ENCODE results near the gene ADGRV1. TPM values are rescaled to one million over a fixed set of nuclear protein-coding genes. Genes with fewer than 3 reads are reported as not detected.

ADGRV1 gene
- total RNA-seq, 1 experiment from 2014 or later, result 64.8 TPM

DNA sequence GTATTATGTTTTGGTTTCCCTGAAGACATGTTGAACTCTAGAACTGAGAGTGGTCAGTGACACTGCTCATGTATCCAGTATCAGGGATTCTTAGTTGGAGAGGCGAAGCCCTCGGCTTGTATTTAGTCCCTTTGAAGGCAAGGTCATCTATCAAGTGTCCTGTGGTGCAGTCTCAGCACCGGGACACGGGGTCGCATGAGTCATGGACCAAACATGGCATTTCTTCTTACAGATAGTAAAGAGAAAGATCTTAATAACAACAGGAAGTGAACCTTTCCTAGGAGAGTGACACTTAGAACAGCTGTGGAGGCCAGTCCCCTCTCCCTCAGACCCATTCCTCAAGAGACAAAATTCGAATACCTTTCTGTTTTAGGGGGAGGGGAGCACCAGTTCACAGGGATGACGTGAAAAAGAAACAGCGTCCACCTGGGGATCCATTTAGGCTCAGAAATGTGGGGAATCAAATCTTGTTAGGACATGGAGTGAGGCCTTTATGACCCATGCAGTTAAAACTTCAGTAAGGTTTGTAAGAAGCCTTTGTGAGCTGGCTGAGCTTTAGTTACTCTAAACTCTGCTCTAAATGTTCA lies 86.5 kb downstream of the ADGRV1 start:
- DNase-seq, result peak; percentile 79
- Histone ChIP-seq H4K20me1 (ENCODE audit: control insufficient read depth, insufficient read depth, insufficient read length) (no peaks in the 10 kb centered on the region), H3K18ac (ENCODE audit: insufficient read length, low read depth, low read length) (no peak overlapping the region), H3K23ac (ENCODE audit: insufficient read length, low read depth, low read length) (no peak overlapping the region), H3K4me2 (ENCODE audit: insufficient read depth, insufficient read length, low read length) (no peak overlapping the region), H3K79me1 (ENCODE audit: insufficient read depth, low read depth, low read length, poor library complexity, severe bottlenecking) (no peaks in the 10 kb centered on the region), H3K9me3 (ENCODE audit: control insufficient read depth, low read depth, low read length) (no peaks in the 10 kb centered on the region), H3K9ac (ENCODE audit: extremely low read depth, insufficient read length, low read length) (no peak overlapping the region), H2BK120ac (ENCODE audit: low read depth, low read length, poor library complexity, severe bottlenecking) (no peak overlapping the region), H4K91ac (ENCODE audit: insufficient read length, low read depth, low read length) (no peak overlapping the region), H3K56ac (ENCODE audit: insufficient read length, low read depth, low read length) (no peak overlapping the region), H2BK5ac (ENCODE audit: insufficient read length, low read length) (no peak overlapping the region), H3T11ph (ENCODE audit: low read length) (no peak overlapping the region), H2BK20ac (ENCODE audit: low read depth, low read length, poor library complexity, severe bottlenecking) (no peak overlapping the region), H3K27me3 (ENCODE audit: insufficient read depth, low read length) (no peaks in the 10 kb centered on the region), H2AFZ (ENCODE audit: low read length) (no peak overlapping the region), H2AK5ac (ENCODE audit: insufficient read length, low read length) (no peak overlapping the region), H3K4me1 (ENCODE audit: insufficient read depth, low read length) (peaks cover 3% of the 10 kb centered on the region; the same call in 1 of the 2 replicates), H2BK12ac (ENCODE audit: insufficient read length, low read depth, low read length) (no peak overlapping the region), H4K8ac (replicated peaks; ENCODE audit: insufficient read length, low read depth, low read length) (no peak overlapping the region), H3K14ac (ENCODE audit: insufficient read depth, low read length) (no peak overlapping the region), H3K23me2 (ENCODE audit: insufficient read length, low read depth, low read length, poor library complexity, severe bottlenecking) (no peaks in the 10 kb centered on the region), H3K79me2 (ENCODE audit: insufficient read depth, low read length) (no peaks in the 10 kb centered on the region), H3K4ac (ENCODE audit: low read depth, low read length) (no peak overlapping the region), H3K27ac (ENCODE audit: insufficient read length, low read depth, low read length) (no peak overlapping the region), H4K5ac (ENCODE audit: insufficient read length, low read depth, low read length) (no peak overlapping the region), H2BK15ac (ENCODE audit: low read depth, low read length) (no peak overlapping the region)
- peaks cover 14 to 36% (median 33%) of the 10 kb centered on the region in 3 experiments for H3K36me3 Mint-ChIP-seq (ENCODE audit: insufficient read depth in 1 of 3, low read depth in 3 of 3)
- TF ChIP-seq, protein P1, sequence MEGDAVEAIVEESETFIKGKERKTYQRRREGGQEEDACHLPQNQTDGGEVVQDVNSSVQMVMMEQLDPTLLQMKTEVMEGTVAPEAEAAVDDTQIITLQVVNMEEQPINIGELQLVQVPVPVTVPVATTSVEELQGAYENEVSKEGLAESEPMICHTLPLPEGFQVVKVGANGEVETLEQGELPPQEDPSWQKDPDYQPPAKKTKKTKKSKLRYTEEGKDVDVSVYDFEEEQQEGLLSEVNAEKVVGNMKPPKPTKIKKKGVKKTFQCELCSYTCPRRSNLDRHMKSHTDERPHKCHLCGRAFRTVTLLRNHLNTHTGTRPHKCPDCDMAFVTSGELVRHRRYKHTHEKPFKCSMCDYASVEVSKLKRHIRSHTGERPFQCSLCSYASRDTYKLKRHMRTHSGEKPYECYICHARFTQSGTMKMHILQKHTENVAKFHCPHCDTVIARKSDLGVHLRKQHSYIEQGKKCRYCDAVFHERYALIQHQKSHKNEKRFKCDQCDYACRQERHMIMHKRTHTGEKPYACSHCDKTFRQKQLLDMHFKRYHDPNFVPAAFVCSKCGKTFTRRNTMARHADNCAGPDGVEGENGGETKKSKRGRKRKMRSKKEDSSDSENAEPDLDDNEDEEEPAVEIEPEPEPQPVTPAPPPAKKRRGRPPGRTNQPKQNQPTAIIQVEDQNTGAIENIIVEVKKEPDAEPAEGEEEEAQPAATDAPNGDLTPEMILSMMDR (conservative IDR thresholded peaks at IDR 0.05), result no peak
- H3K27me3 Mint-ChIP-seq (ENCODE audit: low read depth), result no peaks in the 10 kb centered on the region
- H3K4me3 Mint-ChIP-seq, result no peak overlapping the region
- WGBS (ENCODE audit: extremely low coverage, insufficient read length, low lambda C conversion rate), result no CpG with 5 or more reads among the region's 8 CpGs
- H3K27ac Mint-ChIP-seq, result peak overlapping the region in 2 of 3 experiments; percentile 83 to 92; a peak in 4 of 7 replicates
- no peaks in the 10 kb centered on the region for H3K9me3 Mint-ChIP-seq
- H3K4me1 Mint-ChIP-seq, result peaks cover 9 to 18% of the 10 kb centered on the region in 2 experiments

Data from H9 (cell line).